Cardiac fibroblast (primary cell): ENCODE data around the gene HMCN1.

Experiments
- DNase-seq, 2 donors: peaks; one replicate each; pipeline versions ENCODE4 v3.0.0 to v3.0.0-alpha.2; 2010; ENCODE audit warnings: low read depth in 2 of 2
- H3K4me3 ChIP-seq, 2 donors: replicated peaks in 1 of 2; 1 replicate in 1 of 2; 2 replicates in 1 of 2; pipeline ENCODE4 v1.5.1; 2011; ENCODE audit warnings: low read depth in 2 of 2, low read length in 2 of 2, mild to moderate bottlenecking in 2 of 2, moderate library complexity in 1 of 2
- TF ChIP-seq, protein P1 (sequence below): IDR thresholded peaks from one replicate; pipeline ENCODE4 v1.5.1; 2011; ENCODE audit warnings: low read depth, mild to moderate bottlenecking, low read length, inconsistent platforms

HMCN1 gene

DNA sequence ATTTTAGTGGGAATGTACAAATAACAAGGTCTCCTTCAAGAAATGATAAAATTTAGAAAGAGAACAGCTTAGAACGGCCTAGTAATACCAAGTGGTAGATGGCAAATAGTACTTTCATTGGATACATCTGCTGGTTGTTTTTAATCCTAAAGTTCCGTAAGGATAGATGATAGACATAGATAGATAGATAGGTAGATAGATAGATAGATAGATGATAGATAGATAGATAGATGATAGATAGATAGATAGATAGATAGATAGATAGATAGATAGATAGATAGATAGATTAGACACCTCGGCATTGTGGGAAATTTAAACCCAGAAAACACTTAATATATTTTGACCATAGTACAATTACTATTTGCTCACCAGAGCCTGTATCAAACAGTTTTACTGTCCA, 352.4 kb downstream of the HMCN1 start:
- no peak overlapping the region for H3K4me3 ChIP-seq
- DNase-seq, result no peak
- TF ChIP-seq, protein P1, sequence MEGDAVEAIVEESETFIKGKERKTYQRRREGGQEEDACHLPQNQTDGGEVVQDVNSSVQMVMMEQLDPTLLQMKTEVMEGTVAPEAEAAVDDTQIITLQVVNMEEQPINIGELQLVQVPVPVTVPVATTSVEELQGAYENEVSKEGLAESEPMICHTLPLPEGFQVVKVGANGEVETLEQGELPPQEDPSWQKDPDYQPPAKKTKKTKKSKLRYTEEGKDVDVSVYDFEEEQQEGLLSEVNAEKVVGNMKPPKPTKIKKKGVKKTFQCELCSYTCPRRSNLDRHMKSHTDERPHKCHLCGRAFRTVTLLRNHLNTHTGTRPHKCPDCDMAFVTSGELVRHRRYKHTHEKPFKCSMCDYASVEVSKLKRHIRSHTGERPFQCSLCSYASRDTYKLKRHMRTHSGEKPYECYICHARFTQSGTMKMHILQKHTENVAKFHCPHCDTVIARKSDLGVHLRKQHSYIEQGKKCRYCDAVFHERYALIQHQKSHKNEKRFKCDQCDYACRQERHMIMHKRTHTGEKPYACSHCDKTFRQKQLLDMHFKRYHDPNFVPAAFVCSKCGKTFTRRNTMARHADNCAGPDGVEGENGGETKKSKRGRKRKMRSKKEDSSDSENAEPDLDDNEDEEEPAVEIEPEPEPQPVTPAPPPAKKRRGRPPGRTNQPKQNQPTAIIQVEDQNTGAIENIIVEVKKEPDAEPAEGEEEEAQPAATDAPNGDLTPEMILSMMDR, result no peak

DNA sequence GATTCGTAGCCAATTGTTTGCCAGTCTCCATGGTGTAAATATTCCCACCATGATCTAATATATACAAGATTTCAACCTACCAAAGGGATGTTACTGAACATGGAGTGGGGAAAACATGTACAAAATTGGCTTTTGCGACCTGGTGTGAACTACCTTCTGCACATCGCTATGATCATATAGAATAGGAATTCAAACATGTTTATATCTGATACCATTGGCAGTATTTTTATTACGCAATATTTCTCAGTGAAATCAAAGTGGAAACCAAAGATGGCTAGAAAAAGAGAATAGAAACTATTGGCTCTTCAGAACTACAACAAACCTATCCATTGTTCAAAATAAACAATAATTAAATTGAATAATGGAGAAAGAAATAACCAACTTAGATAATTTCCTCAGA, 355.7 kb downstream of the HMCN1 start:
- H3K4me3 ChIP-seq, result no peak overlapping the region
- DNase-seq, result no peak
- TF ChIP-seq, protein P1, result no peak

DNA sequence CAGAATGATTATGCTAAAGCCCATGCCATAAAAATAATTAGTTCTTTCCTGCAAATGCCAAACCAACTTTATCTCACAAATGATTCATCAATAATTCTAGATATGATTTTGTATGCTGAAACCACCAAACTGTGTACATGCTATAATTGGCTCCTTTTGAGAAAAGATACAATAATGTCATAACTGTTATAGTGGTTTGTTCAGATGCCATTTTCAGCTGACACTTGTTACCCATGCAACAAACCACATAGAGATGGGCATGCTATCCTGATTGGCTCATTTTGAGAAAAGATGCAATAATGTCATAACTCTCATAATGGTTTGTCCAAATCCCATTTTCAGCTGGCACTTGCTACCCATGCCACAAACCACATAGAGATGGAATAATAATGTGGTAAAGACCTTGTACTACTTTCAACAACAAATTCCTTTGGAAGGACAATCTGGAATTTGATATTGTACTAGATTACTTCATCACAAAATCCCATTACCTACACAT, 357.1 kb downstream of the HMCN1 start:
- no peak for DNase-seq
- TF ChIP-seq, protein P1, result no peak
- no peak overlapping the region for H3K4me3 ChIP-seq

DNA sequence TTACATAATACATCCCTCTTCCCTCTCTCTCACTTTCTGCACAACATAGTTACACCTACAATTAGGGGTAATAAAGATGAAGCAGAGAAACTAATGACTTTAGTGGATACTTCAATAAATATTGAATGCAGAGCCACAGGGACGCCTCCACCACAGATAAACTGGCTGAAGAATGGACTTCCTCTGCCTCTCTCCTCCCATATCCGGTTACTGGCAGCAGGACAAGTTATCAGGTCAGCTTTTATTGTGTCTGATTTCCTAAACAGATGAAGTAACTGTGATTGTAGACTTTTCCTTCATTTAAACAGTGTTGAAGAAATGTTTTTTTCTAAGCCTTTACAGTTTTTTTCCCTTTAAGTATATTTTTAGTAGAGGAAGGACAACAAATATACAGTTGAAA, 359.2 kb downstream of the HMCN1 start:
- TF ChIP-seq, protein P1, result no peak
- DNase-seq, result peak; percentile 42 to 52
- no peak overlapping the region for H3K4me3 ChIP-seq

DNA sequence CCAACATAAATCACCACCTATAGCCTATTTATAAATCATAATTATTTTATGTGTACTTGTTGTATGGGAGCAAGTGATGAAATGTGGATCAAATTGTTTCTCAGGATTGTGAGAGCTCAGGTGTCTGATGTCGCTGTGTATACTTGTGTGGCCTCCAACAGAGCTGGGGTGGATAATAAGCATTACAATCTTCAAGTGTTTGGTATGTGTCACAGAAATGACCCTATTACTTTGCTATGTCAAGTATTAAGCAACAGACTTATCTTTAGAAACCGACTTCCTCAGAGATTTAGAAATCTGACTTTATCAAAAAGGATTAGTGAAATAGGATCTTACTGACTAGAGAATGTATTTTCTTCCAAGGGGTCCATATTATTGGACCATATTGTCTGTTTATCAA, 360.0 kb downstream of the HMCN1 start:
- TF ChIP-seq, protein P1, result no peak
- peak; percentile 48 to 71 for DNase-seq
- no peak overlapping the region for H3K4me3 ChIP-seq

DNA sequence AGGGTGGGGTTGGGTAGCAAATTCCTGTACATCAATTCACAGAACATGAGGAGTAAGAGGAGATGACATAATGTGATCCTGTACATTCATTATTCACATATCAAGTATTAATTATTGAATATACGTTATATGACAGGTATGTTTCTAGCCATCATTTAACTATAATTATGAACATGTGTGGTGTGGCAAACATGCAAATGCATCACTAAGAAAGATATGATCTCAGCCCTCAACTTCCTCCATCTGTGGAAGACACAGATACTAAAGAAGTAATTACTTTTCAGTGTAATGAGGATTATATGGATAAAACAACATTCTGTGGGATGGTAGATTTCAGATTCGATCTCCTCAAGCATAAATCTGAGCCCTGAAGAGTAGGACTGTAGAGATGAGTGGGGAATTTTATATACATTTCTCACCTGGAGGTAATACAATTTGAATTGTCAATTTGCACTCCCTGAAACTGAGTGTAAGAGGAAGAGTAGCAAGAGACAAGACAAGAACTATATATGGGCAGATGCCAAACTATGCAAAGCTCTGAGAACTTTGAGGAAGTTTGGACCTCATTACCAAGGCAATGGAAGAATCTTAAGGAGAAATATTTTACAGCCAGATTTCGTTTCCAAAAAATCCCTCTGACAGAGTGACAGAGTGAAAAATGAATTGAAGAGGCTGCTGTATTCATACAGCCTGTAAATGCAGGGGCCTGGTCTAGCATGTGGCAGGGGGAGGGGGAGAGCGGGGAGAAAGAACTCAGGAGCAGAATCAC, 365.3 kb downstream of the HMCN1 start:
- TF ChIP-seq, protein P1, result no peak
- no peak overlapping the region for H3K4me3 ChIP-seq
- DNase-seq, result no peak
